ENCODE data around the gene YWHAH.

- no peak for TF ChIP-seq ATF3 (IDR thresholded peaks at IDR 0.05)
- no peak for TF ChIP-seq ATF3 (CRISPR knock-in tag; conservative IDR thresholded peaks at IDR 0.05)
- TF ChIP-seq ZNF785 (CRISPR knock-in tag; IDR thresholded peaks at IDR 0.05): no peak
- TF ChIP-seq CBFB (CRISPR knock-in tag; IDR thresholded peaks at IDR 0.05): no peak
- TF ChIP-seq ATF1 (CRISPR knock-in tag; IDR thresholded peaks at IDR 0.05): no peak
- no peak for TF ChIP-seq ATF1 (tag; IDR thresholded peaks at IDR 0.05)
- no peak for TF ChIP-seq NR4A1 (CRISPR knock-in tag; IDR thresholded peaks at IDR 0.05)
- no peak for TF ChIP-seq NR4A1 (tag; IDR thresholded peaks at IDR 0.05)
- TF ChIP-seq TBL1XR1 (IDR thresholded peaks at IDR 0.05; ENCODE audit: low read length in 2 of 2): no peak
- TF ChIP-seq HMGXB4 (CRISPR knock-in tag; IDR thresholded peaks at IDR 0.05): no peak
- no peak for TF ChIP-seq GATA2 (CRISPR knock-in tag; IDR thresholded peaks at IDR 0.05)
- TF ChIP-seq ZNF695 (CRISPR knock-in tag; IDR thresholded peaks at IDR 0.05): no peak
- no peak for TF ChIP-seq ZNF24 (IDR thresholded peaks at IDR 0.05)
Observed at GRCh38 chr22:31945443-31945855, 1.1 kb downstream of the YWHAH start.
